Trophoblast cell (in vitro differentiated cells and primary cell): ENCODE results near the gene GPSM1.

ENCODE experiments used
- DNase-seq, 2 donors: peaks; one replicate each; pipeline ENCODE4 v3.0.0-alpha.2; 2016
- H2AFZ ChIP-seq: 2 replicates; pipeline ENCODE4 v1.6.1; 2013; ENCODE audit warnings: low read length, moderate library complexity, mild to moderate bottlenecking; ENCODE audit not compliant: insufficient read depth, poor library complexity
- H2AK5ac ChIP-seq: 2 replicates; pipeline ENCODE4 v1.6.1; 2013; ENCODE audit warnings: mild to moderate bottlenecking, low read length
- H2BK120ac ChIP-seq: 2 replicates; pipeline ENCODE4 v1.6.1; 2013; ENCODE audit warnings: low read length, mild to moderate bottlenecking, moderate library complexity; ENCODE audit not compliant: insufficient read depth, poor library complexity
- H2BK12ac ChIP-seq: 2 replicates; pipeline ENCODE4 v1.6.1; 2013; ENCODE audit warnings: mild to moderate bottlenecking, low read length, moderate library complexity
- H2BK5ac ChIP-seq: 2 replicates; pipeline ENCODE4 v1.6.1; 2013; ENCODE audit warnings: low read length, low read depth, moderate library complexity, mild to moderate bottlenecking; ENCODE audit not compliant: poor library complexity
- H3K14ac ChIP-seq: 2 replicates; pipeline ENCODE4 v1.6.1; 2013; ENCODE audit warnings: mild to moderate bottlenecking, low read length
- H3K18ac ChIP-seq: 2 replicates; pipeline ENCODE4 v1.6.1; 2013; ENCODE audit warnings: mild to moderate bottlenecking, low read length
- H3K23ac ChIP-seq: 2 replicates; pipeline ENCODE4 v1.6.1; 2013; ENCODE audit warnings: low read length
- H3K27ac ChIP-seq: 2 replicates; pipeline ENCODE4 v1.5.1; 2013; ENCODE audit warnings: low read depth, mild to moderate bottlenecking, inconsistent platforms, low read length, moderate library complexity
- H3K27me3 ChIP-seq: 2 replicates; pipeline ENCODE4 v1.6.1; 2013; ENCODE audit warnings: inconsistent platforms, mild to moderate bottlenecking, low read length, moderate library complexity; ENCODE audit not compliant: insufficient read depth
- H3K36me3 ChIP-seq, 2 experiments: 1 replicate in 1 of 2; 2 replicates in 1 of 2; pipeline ENCODE4 v1.6.1; 2013; ENCODE audit warnings: low read length in 2 of 2, mild to moderate bottlenecking in 2 of 2, moderate library complexity in 1 of 2; ENCODE audit not compliant: insufficient read depth in 2 of 2, control insufficient read depth in 1 of 2
- H3K4ac ChIP-seq: 2 replicates; pipeline ENCODE4 v1.6.1; 2013; ENCODE audit warnings: low read depth, mild to moderate bottlenecking, low read length, moderate library complexity
- H3K4me1 ChIP-seq, 2 experiments: 1 replicate in 1 of 2; 2 replicates in 1 of 2; pipeline ENCODE4 v1.6.1; 2013; ENCODE audit warnings: low read length in 2 of 2, mild to moderate bottlenecking in 2 of 2, moderate library complexity in 1 of 2; ENCODE audit not compliant: insufficient read depth in 2 of 2, control insufficient read depth in 1 of 2
- H3K4me2 ChIP-seq: 2 replicates; pipeline ENCODE4 v1.6.1; 2013; ENCODE audit warnings: inconsistent platforms, mild to moderate bottlenecking, low read length, moderate library complexity
- H3K4me3 ChIP-seq: 2 replicates; pipeline ENCODE4 v1.5.1; 2013; ENCODE audit warnings: mild to moderate bottlenecking, low read depth, low read length, inconsistent platforms
- H3K79me1 ChIP-seq: one replicate; pipeline ENCODE4 v1.6.1; 2013; ENCODE audit warnings: low read length
- H3K79me2 ChIP-seq: 2 replicates; pipeline ENCODE4 v1.6.1; 2013; ENCODE audit warnings: low read length, mild to moderate bottlenecking; ENCODE audit not compliant: control insufficient read depth, insufficient read depth, poor library complexity
- H3K9ac ChIP-seq: 2 replicates; pipeline ENCODE4 v1.6.1; 2013; ENCODE audit warnings: mild to moderate bottlenecking, low read length
- H3K9me3 ChIP-seq: 2 replicates; pipeline ENCODE4 v1.6.1; 2013; ENCODE audit warnings: low read depth, mild to moderate bottlenecking, control low read depth, inconsistent platforms, low read length; ENCODE audit not compliant: insufficient read depth
- H4K12ac ChIP-seq: 2 replicates; pipeline ENCODE4 v1.6.1; 2013; ENCODE audit warnings: low read depth, mild to moderate bottlenecking, low read length, moderate library complexity
- H4K8ac ChIP-seq: 2 replicates; pipeline ENCODE4 v1.6.1; 2013; ENCODE audit warnings: low read depth, mild to moderate bottlenecking, low read length, moderate library complexity
- H4K91ac ChIP-seq: one replicate; pipeline ENCODE4 v1.6.1; 2013; ENCODE audit warnings: low read depth, mild to moderate bottlenecking, low read length, moderate library complexity
- WGBS: extraction: QIAGEN DNeasy Blood & Tissue Kit; methylation state at CpG from one replicate; pipeline ENCODE4 v1.1.7; 2013; ENCODE audit warnings: missing lambda C conversion rate; ENCODE audit not compliant: insufficient read length, insufficient coverage; ENCODE audit errors: extremely low coverage; 5-methylcytosine and 5-hydroxymethylcytosine counted together

Gene GPSM1

GRCh38 chr9:136329636-136330405, 2.5 kb downstream of the GPSM1 start:
- H3K23ac ChIP-seq, result no peak overlapping the region
- no peaks in the 10 kb centered on the region for H3K27me3 ChIP-seq
- no peak overlapping the region for H3K4ac ChIP-seq
- no peak overlapping the region for H4K91ac ChIP-seq
- H2AK5ac ChIP-seq, result no peak overlapping the region
- no peak overlapping the region for H4K12ac ChIP-seq
- no peak overlapping the region for H2BK120ac ChIP-seq
- H3K14ac ChIP-seq, result no peak overlapping the region
- no peak overlapping the region for H3K4me2 ChIP-seq
- no peak overlapping the region for H3K27ac ChIP-seq
- H2BK5ac ChIP-seq, result no peak overlapping the region
- no peak overlapping the region for H2BK12ac ChIP-seq
- peaks cover 22 to 28% of the 10 kb centered on the region in 2 experiments for H3K4me1 ChIP-seq
- H3K18ac ChIP-seq, result no peak overlapping the region
- H3K79me1 ChIP-seq, result peaks cover 15% of the 10 kb centered on the region
- H3K9ac ChIP-seq, result no peak overlapping the region
- H4K8ac ChIP-seq, result no peak overlapping the region
- H3K79me2 ChIP-seq, result peaks cover 8% of the 10 kb centered on the region
- no peak for DNase-seq
- WGBS, result no CpG with 5 or more reads among the region's 23 CpGs
- peaks cover 5 to 12% of the 10 kb centered on the region in 2 experiments for H3K36me3 ChIP-seq
- no peaks in the 10 kb centered on the region for H3K9me3 ChIP-seq
- no peak overlapping the region for H3K4me3 ChIP-seq
- H2AFZ ChIP-seq, result no peak overlapping the region

GRCh38 chr9:136330406-136330990, 3.2 kb downstream of the GPSM1 start:
- no peak overlapping the region for H3K4me2 ChIP-seq
- peaks cover 8% of the 10 kb centered on the region for H3K79me2 ChIP-seq
- peaks cover 6 to 16% of the 10 kb centered on the region in 2 experiments for H3K36me3 ChIP-seq
- no peak overlapping the region for H3K4me3 ChIP-seq
- no peak overlapping the region for H4K12ac ChIP-seq
- peaks cover 22 to 28% of the 10 kb centered on the region in 2 experiments for H3K4me1 ChIP-seq
- H3K23ac ChIP-seq, result no peak overlapping the region
- no peak overlapping the region for H3K9ac ChIP-seq
- H2AFZ ChIP-seq, result no peak overlapping the region
- H4K91ac ChIP-seq, result no peak overlapping the region
- no peak for DNase-seq
- H2AK5ac ChIP-seq, result no peak overlapping the region
- no peaks in the 10 kb centered on the region for H3K9me3 ChIP-seq
- H3K27ac ChIP-seq, result no peak overlapping the region
- H3K27me3 ChIP-seq, result no peaks in the 10 kb centered on the region
- no peak overlapping the region for H3K4ac ChIP-seq
- no peak overlapping the region for H3K18ac ChIP-seq
- WGBS, result no CpG with 5 or more reads among the region's 14 CpGs
- no peak overlapping the region for H3K14ac ChIP-seq
- peaks cover 15% of the 10 kb centered on the region for H3K79me1 ChIP-seq
- no peak overlapping the region for H2BK5ac ChIP-seq
- no peak overlapping the region for H2BK120ac ChIP-seq
- H2BK12ac ChIP-seq, result no peak overlapping the region
- no peak overlapping the region for H4K8ac ChIP-seq

GRCh38 chr9:136331030-136331429, 3.7 kb downstream of the GPSM1 start:
- Histone ChIP-seq H4K8ac (no peak overlapping the region), H3K14ac (no peak overlapping the region), H2AFZ (no peak overlapping the region), H2BK12ac (no peak overlapping the region), H3K4me3 (no peak overlapping the region), H3K79me1 (peaks cover 13% of the 10 kb centered on the region), H2AK5ac (no peak overlapping the region), H3K9ac (no peak overlapping the region), H3K36me3 (peaks cover 11 to 22% of the 10 kb centered on the region in 2 experiments), H3K9me3 (no peaks in the 10 kb centered on the region), H3K27me3 (no peaks in the 10 kb centered on the region), H4K91ac (no peak overlapping the region), H2BK120ac (no peak overlapping the region), H3K4me1 (peaks cover 19 to 26% of the 10 kb centered on the region in 2 experiments), H3K4ac (no peak overlapping the region), H4K12ac (no peak overlapping the region), H3K27ac (no peak overlapping the region), H3K18ac (no peak overlapping the region), H3K79me2 (peaks cover 7% of the 10 kb centered on the region), H3K23ac (no peak overlapping the region), H3K4me2 (no peak overlapping the region), H2BK5ac (no peak overlapping the region)
- no peak for DNase-seq
- WGBS, result no CpG with 5 or more reads among the region's 15 CpGs

- no CpG with 5 or more reads among the region's 46 CpGs for WGBS
Measured at GRCh38 chr9:136331556-136332481, 4.5 kb downstream of the GPSM1 start.

More at GRCh38 chr9:136331556-136332481, 4.5 kb downstream of the GPSM1 start:
- Histone ChIP-seq H3K36me3 (peaks cover 18 to 29% of the 10 kb centered on the region in 2 experiments), H2BK120ac (no peak overlapping the region), H2AK5ac (no peak overlapping the region), H3K4me2 (no peak overlapping the region), H3K4me1 (peaks cover 11 to 18% of the 10 kb centered on the region in 2 experiments), H3K4me3 (no peak overlapping the region), H3K4ac (no peak overlapping the region), H4K12ac (no peak overlapping the region), H2BK5ac (no peak overlapping the region), H3K79me2 (peaks cover 6% of the 10 kb centered on the region), H3K27me3 (no peaks in the 10 kb centered on the region), H3K14ac (no peak overlapping the region), H2AFZ (no peak overlapping the region), H4K8ac (no peak overlapping the region), H2BK12ac (no peak overlapping the region), H3K23ac (no peak overlapping the region), H4K91ac (no peak overlapping the region), H3K79me1 (peaks cover 9% of the 10 kb centered on the region), H3K9ac (no peak overlapping the region), H3K27ac (no peak overlapping the region), H3K9me3 (no peaks in the 10 kb centered on the region), H3K18ac (no peak overlapping the region)
- DNase-seq, result peak in 1 of 2 donors; percentile 18
